ENCODE measurements around the gene TKFC.

DNA sequence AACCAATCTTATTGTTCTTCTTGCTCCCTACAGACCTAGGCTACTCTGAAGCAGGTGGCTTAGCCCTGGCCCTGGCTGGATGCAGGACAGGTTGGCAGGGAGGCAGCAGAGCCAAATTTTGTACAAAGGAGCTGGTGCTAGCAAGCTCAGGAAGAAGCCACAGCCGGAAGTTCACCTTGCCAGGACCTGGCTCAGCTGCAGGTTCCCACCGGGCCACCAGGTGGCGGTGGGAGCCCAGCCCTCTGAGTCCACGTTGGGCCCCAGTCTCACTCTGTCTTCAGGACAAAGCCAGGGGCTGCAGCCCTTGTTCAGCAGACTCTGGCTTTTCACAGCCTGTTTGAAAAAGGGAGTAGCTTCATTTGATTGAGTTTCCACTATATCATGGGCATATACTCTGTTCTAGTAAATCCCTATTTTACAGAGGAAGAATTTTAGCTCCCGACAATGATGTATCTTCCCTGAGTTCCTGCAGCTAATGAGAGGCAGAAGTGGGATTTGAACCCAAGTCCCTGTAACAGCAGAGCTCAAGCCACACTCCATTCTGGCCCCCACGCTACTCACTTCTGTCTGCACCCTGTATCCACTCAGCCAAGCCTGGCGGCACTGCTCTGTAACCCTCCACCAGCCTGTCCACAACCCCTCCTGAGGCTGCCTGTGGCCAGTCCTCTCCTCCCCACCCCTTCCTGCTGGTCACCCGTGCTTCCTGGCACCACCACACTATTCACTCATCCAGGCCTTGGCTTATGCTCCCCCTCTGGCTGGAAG lies 3.3 kb downstream of the TKFC start:
- TF ChIP-seq, protein P1, sequence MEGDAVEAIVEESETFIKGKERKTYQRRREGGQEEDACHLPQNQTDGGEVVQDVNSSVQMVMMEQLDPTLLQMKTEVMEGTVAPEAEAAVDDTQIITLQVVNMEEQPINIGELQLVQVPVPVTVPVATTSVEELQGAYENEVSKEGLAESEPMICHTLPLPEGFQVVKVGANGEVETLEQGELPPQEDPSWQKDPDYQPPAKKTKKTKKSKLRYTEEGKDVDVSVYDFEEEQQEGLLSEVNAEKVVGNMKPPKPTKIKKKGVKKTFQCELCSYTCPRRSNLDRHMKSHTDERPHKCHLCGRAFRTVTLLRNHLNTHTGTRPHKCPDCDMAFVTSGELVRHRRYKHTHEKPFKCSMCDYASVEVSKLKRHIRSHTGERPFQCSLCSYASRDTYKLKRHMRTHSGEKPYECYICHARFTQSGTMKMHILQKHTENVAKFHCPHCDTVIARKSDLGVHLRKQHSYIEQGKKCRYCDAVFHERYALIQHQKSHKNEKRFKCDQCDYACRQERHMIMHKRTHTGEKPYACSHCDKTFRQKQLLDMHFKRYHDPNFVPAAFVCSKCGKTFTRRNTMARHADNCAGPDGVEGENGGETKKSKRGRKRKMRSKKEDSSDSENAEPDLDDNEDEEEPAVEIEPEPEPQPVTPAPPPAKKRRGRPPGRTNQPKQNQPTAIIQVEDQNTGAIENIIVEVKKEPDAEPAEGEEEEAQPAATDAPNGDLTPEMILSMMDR (IDR thresholded peaks at IDR 0.05; ENCODE audit: low read depth, low read length) = peak; percentile 99
- no peak for TF ChIP-seq EZH2phosphoT487 (IDR thresholded peaks at IDR 0.05; ENCODE audit: low read depth)
